Neural crest cell (in vitro differentiated cells): ENCODE results near the gene TTC7B. TPM values are rescaled to one million over a fixed set of nuclear protein-coding genes. Genes with fewer than 3 reads are reported as not detected.

ENCODE experiments used
- DNase-seq: peaks from one replicate; pipeline ENCODE4 v3.0.0; 2021; ENCODE audit warnings: low read depth, mixed read lengths, low spot score
- H3K27ac Mint-ChIP-seq: one replicate; pipeline ENCODE4 v1.8.0; 2021; ENCODE audit warnings: mild to moderate bottlenecking, mixed read lengths; ENCODE audit not compliant: unreplicated experiment
- H3K27me3 Mint-ChIP-seq: 2 replicates; pipeline ENCODE4 v1.8.0; 2021; ENCODE audit warnings: low read depth, mild to moderate bottlenecking, mixed read lengths
- H3K36me3 Mint-ChIP-seq: 2 replicates; pipeline ENCODE4 v1.8.0; 2021; ENCODE audit warnings: low read depth, mild to moderate bottlenecking, mixed read lengths
- H3K4me1 Mint-ChIP-seq: 2 replicates; pipeline ENCODE4 v1.8.0; 2021; ENCODE audit warnings: mixed read lengths
- H3K4me3 Mint-ChIP-seq: one replicate; pipeline ENCODE4 v1.8.0; 2021; ENCODE audit warnings: mild to moderate bottlenecking, mixed read lengths
- H3K9me3 Mint-ChIP-seq: 2 replicates; pipeline ENCODE4 v1.8.0; 2021; ENCODE audit warnings: mixed read lengths
- CTCF ChIP-seq: fragments of 200-600 bp; sonication (generic); conservative IDR thresholded peaks from 2 replicates; pipeline ENCODE4 v1.5.0; 2021; ENCODE audit warnings: antibody characterized with exemption, mild to moderate bottlenecking
- total RNA-seq: library from RNA; stranded (reverse); gene quantifications from 2 replicates; pipeline ENCODE4 v1.2.1, GENCODE V29; 2021

TTC7B gene
- total RNA-seq, 1 donor from 2014 or later = 56.4 TPM

- DNase-seq = no peak
- no peak overlapping the region for H3K4me3 Mint-ChIP-seq
- no peaks in the 10 kb centered on the region for H3K4me1 Mint-ChIP-seq
- H3K27me3 Mint-ChIP-seq = no peaks in the 10 kb centered on the region
- peaks cover 2% of the 10 kb centered on the region for H3K9me3 Mint-ChIP-seq
- H3K36me3 Mint-ChIP-seq = peaks cover 7% of the 10 kb centered on the region
- peak overlapping the region; percentile 76 for H3K27ac Mint-ChIP-seq
- no peak for TF ChIP-seq CTCF
Observed at GRCh38 chr14:90742252-90742651, 74.0 kb downstream of the TTC7B start.

GRCh38 chr14:90741682-90741946 lies 74.6 kb downstream of the TTC7B start:
- H3K4me3 Mint-ChIP-seq = no peak overlapping the region
- H3K27me3 Mint-ChIP-seq = no peaks in the 10 kb centered on the region
- no peak overlapping the region for H3K27ac Mint-ChIP-seq
- peaks cover 7% of the 10 kb centered on the region for H3K36me3 Mint-ChIP-seq
- H3K4me1 Mint-ChIP-seq = no peaks in the 10 kb centered on the region
- peaks cover 2% of the 10 kb centered on the region for H3K9me3 Mint-ChIP-seq
- no peak for DNase-seq
- no peak for TF ChIP-seq CTCF

- DNase-seq = no peak
Observed at GRCh38 chr14:90740946-90741681, 75.1 kb downstream of the TTC7B start.

GRCh38 chr14:90740081-90740480 lies 76.1 kb downstream of the TTC7B start:
- Mint-ChIP-seq H3K9me3 (no peaks in the 10 kb centered on the region), H3K4me3 (no peak overlapping the region), H3K4me1 (no peaks in the 10 kb centered on the region), H3K27me3 (no peaks in the 10 kb centered on the region), H3K36me3 (peaks cover 5% of the 10 kb centered on the region), H3K27ac (no peak overlapping the region)
- no peak for DNase-seq
- TF ChIP-seq CTCF = no peak

More at GRCh38 chr14:90740946-90741681, 75.1 kb downstream of the TTC7B start:
- Mint-ChIP-seq H3K36me3 (peaks cover 7% of the 10 kb centered on the region), H3K27ac (no peak overlapping the region), H3K4me1 (no peaks in the 10 kb centered on the region), H3K9me3 (peaks cover 2% of the 10 kb centered on the region), H3K4me3 (no peak overlapping the region), H3K27me3 (no peaks in the 10 kb centered on the region)
- TF ChIP-seq CTCF = no peak

GRCh38 chr14:90739318-90740068 lies 76.7 kb downstream of the TTC7B start:
- DNase-seq = no peak
- no peaks in the 10 kb centered on the region for H3K9me3 Mint-ChIP-seq
- no peak overlapping the region for H3K27ac Mint-ChIP-seq

More at GRCh38 chr14:90739318-90740068, 76.7 kb downstream of the TTC7B start:
- no peaks in the 10 kb centered on the region for H3K27me3 Mint-ChIP-seq
- peaks cover 5% of the 10 kb centered on the region for H3K36me3 Mint-ChIP-seq
- no peaks in the 10 kb centered on the region for H3K4me1 Mint-ChIP-seq
- TF ChIP-seq CTCF = no peak
- H3K4me3 Mint-ChIP-seq = no peak overlapping the region
